Right cardiac atrium (tissue), 5 donors: ENCODE measurements around the gene PFN4. TPM values are rescaled to one million over a fixed set of nuclear protein-coding genes. Genes with fewer than 3 reads are reported as not detected.
"Not testable (repeated sequence)": the region's sequence is repeated elsewhere in the genome, so short reads cannot be mapped to it uniquely, and the experiment has no call there.

Experiments
- ATAC-seq, 2 donors: fragments of 200-7000 bp; cut with Tn5 transposase; one replicate each; pipeline versions ENCODE4 v1.8.0 to v1.9.1; 2020; ENCODE audit warnings: moderate library complexity in 2 of 2, mild to moderate bottlenecking in 1 of 2
- DNase-seq, 3 donors: peaks; one replicate each; pipeline ENCODE4 v3.0.0-alpha.2; 2020
- H3K27ac ChIP-seq: one replicate; pipeline ENCODE4 v1.5.1; 2013; ENCODE audit warnings: mild to moderate bottlenecking, low read length, control low read depth, moderate library complexity
- H3K27me3 ChIP-seq: one replicate; pipeline ENCODE4 v1.6.1; 2013; ENCODE audit not compliant: control insufficient read depth, insufficient read depth
- H3K4me1 ChIP-seq: one replicate; pipeline ENCODE4 v1.6.1; 2013; ENCODE audit warnings: low read length; ENCODE audit not compliant: control insufficient read depth, insufficient read depth
- H3K4me3 ChIP-seq: one replicate; pipeline ENCODE4 v1.5.1; 2013; ENCODE audit warnings: low read length, control low read depth
- H3K9me3 ChIP-seq: one replicate; pipeline ENCODE4 v1.6.1; 2013; ENCODE audit warnings: low read length; ENCODE audit not compliant: control insufficient read depth
- whole genome bisulfite sequencing: extraction: QIAGEN DNeasy Blood & Tissue Kit; methylation state at CpG from one replicate; pipeline ENCODE4 v1.1.7; 2013; 5-methylcytosine and 5-hydroxymethylcytosine counted together
- intact Hi-C, 4 donors: fragments of 100-400 bp; cut with DNase I; formaldehyde crosslinking; loops; one replicate each; pipeline versions ENCODE4 v1.11.0 to v1.14.0; 2022 to 2023
- polyA plus RNA-seq: library from polyadenylated mRNA; stranded (reverse); fragments of 200-250 nt; gene quantifications from one replicate; pipeline ENCODE4 v1.2.3, GENCODE V29; 2013
- total RNA-seq, 4 donors: library from RNA; stranded (reverse); fragmentation: NEBNext Ultra II Directional; extraction: Animal tissue kit (Norgen Biotek cat#: 25700); gene quantifications; one replicate each; pipeline ENCODE4 v1.2.1, GENCODE V29; 2021
- donor health status: healthy with polysubstance abuse.
- donor health status: DM: no; HTN: yes; CAD: no.
- donor health status: DM: no; HTN: no; CAD: no.
- donor health status: DM: no; HTN: yes; CAD: no; lungs with severe emphysema.
- donor health status: DM: yes; HTN: yes; CAD: no.

Gene PFN4
- total and polyA plus RNA-seq, 5 donors = 0.83 to 2.8 (median 1.5) TPM; not detected in 1

- Histone ChIP-seq H3K27ac (peak overlapping the region; percentile 83), H3K4me1 (no peaks in the 10 kb centered on the region), H3K4me3 (no peak overlapping the region), H3K9me3 (no peaks in the 10 kb centered on the region), H3K27me3 (no peaks in the 10 kb centered on the region)
- no peak for DNase-seq
- ATAC-seq = peak in 1 of 2 donors; percentile 68
- intact Hi-C loops = no loop called here
- WGBS = 45% methylated on average over 2 of the region's 2 CpGs
Observed at GRCh38 chr2:24111407-24111901, 11.7 kb downstream of the PFN4 start.

GRCh38 chr2:24110660-24111303 is 12.4 kb downstream of the PFN4 start:
- Histone ChIP-seq H3K27me3 (no peaks in the 10 kb centered on the region), H3K4me1 (no peaks in the 10 kb centered on the region), H3K9me3 (no peaks in the 10 kb centered on the region), H3K4me3 (no peak overlapping the region), H3K27ac (peak overlapping the region; percentile 83)
- WGBS = 82% methylated on average over 7 of the region's 7 CpGs
- DNase-seq (no peak), ATAC-seq (no peak)
- intact Hi-C loops = no loop called here

GRCh38 chr2:24109431-24109830 is 13.7 kb downstream of the PFN4 start:
- H3K27ac ChIP-seq, ATAC-seq, DNase-seq, H3K9me3 ChIP-seq, H3K4me3 ChIP-seq, H3K4me1 ChIP-seq, H3K27me3 ChIP-seq, intact Hi-C loops: not testable (repeated sequence)
- 100% methylated on average over 1 of the region's 1 CpG for WGBS

- H3K4me3 ChIP-seq = no peak overlapping the region
- no peaks in the 10 kb centered on the region for H3K27me3 ChIP-seq
- H3K9me3 ChIP-seq = no peaks in the 10 kb centered on the region
- ATAC-seq (no peak), DNase-seq (no peak)
- no peaks in the 10 kb centered on the region for H3K4me1 ChIP-seq
- WGBS = 94% methylated on average over 1 of the region's 1 CpG
- intact Hi-C loops = no loop called here
- no peak overlapping the region for H3K27ac ChIP-seq
Observed at GRCh38 chr2:24107336-24107735, 15.8 kb downstream of the PFN4 start.

GRCh38 chr2:24106786-24107185 is 16.3 kb downstream of the PFN4 start:
- Histone ChIP-seq H3K9me3 (no peaks in the 10 kb centered on the region), H3K27ac (no peak overlapping the region), H3K27me3 (no peaks in the 10 kb centered on the region), H3K4me3 (no peak overlapping the region), H3K4me1 (no peaks in the 10 kb centered on the region)
- DNase-seq (no peak), ATAC-seq (no peak)
- intact Hi-C loops = no loop called here

GRCh38 chr2:24105816-24106215 is 17.3 kb downstream of the PFN4 start:
- WGBS = 20% methylated on average over 2 of the region's 2 CpGs
- ATAC-seq = no peak
- no peaks in the 10 kb centered on the region for H3K27me3 ChIP-seq
- no peak overlapping the region for H3K4me3 ChIP-seq
- no peak overlapping the region for H3K27ac ChIP-seq
- intact Hi-C loops = no loop called here
- no peaks in the 10 kb centered on the region for H3K9me3 ChIP-seq
- H3K4me1 ChIP-seq = no peaks in the 10 kb centered on the region
- DNase-seq = no peak

- peak; percentile 40 to 79 for ATAC-seq
- no peaks in the 10 kb centered on the region for H3K27me3 ChIP-seq
- WGBS = 75% methylated on average over 4 of the region's 4 CpGs
- H3K9me3 ChIP-seq = no peaks in the 10 kb centered on the region
- intact Hi-C loops = no loop called here
- H3K4me1 ChIP-seq = no peaks in the 10 kb centered on the region
- DNase-seq = no peak
- no peak overlapping the region for H3K27ac ChIP-seq
- no peak overlapping the region for H3K4me3 ChIP-seq
Observed at GRCh38 chr2:24104906-24105305, 18.2 kb downstream of the PFN4 start.

GRCh38 chr2:24104110-24104650 is 19.0 kb downstream of the PFN4 start:
- no peak overlapping the region for H3K27ac ChIP-seq
- intact Hi-C loops = no loop called here
- ATAC-seq = peak in 1 of 2 donors; percentile 13
- H3K9me3 ChIP-seq = no peaks in the 10 kb centered on the region
- no peaks in the 10 kb centered on the region for H3K27me3 ChIP-seq
- no peak overlapping the region for H3K4me3 ChIP-seq
- no peak for DNase-seq
- no peaks in the 10 kb centered on the region for H3K4me1 ChIP-seq
- 95% methylated on average over 8 of the region's 8 CpGs for WGBS

- intact Hi-C loops = no loop called here
- no peak overlapping the region for H3K27ac ChIP-seq
- WGBS = 96% methylated on average over 1 of the region's 1 CpG
- no peaks in the 10 kb centered on the region for H3K9me3 ChIP-seq
- H3K4me1 ChIP-seq = no peaks in the 10 kb centered on the region
- no peak overlapping the region for H3K4me3 ChIP-seq
- ATAC-seq (no peak), DNase-seq (no peak)
- no peaks in the 10 kb centered on the region for H3K27me3 ChIP-seq
Observed at GRCh38 chr2:24102677-24103076, 20.5 kb downstream of the PFN4 start.

- no peak for ATAC-seq
- Histone ChIP-seq H3K27ac (no peak overlapping the region), H3K27me3 (no peaks in the 10 kb centered on the region), H3K4me1 (no peaks in the 10 kb centered on the region), H3K9me3 (no peaks in the 10 kb centered on the region), H3K4me3 (no peak overlapping the region)
- 96% methylated on average over 2 of the region's 2 CpGs for WGBS
- intact Hi-C loops = no loop called here
- no peak for DNase-seq
Observed at GRCh38 chr2:24101992-24102391, 21.1 kb downstream of the PFN4 start.

- H3K4me3 ChIP-seq, H3K27ac ChIP-seq, intact Hi-C loops, H3K4me1 ChIP-seq, H3K9me3 ChIP-seq, DNase-seq, H3K27me3 ChIP-seq, ATAC-seq: not testable (repeated sequence)
- WGBS = 99% methylated on average over 2 of the region's 2 CpGs
Observed at GRCh38 chr2:24100732-24101131, 22.4 kb downstream of the PFN4 start.
